Subcutaneous adipose tissue (tissue), 4 donors: Measurements from ENCODE around the gene SMURF2. TPM values are rescaled to one million over a fixed set of nuclear protein-coding genes. Genes with fewer than 3 reads are reported as not detected.

ENCODE experiments used
- total RNA-seq, 4 donors: library from RNA; depleted of rRNA; stranded (reverse); fragments of >200 nt; gene quantifications; one replicate each; pipeline ENCODE4 v1.1.0, GENCODE V29; 2016
- TF ChIP-seq, protein P1 (sequence below): fragments of 450-650 bp; IDR thresholded peaks from one replicate; pipeline ENCODE4 v1.5.1; 2016; ENCODE audit warnings: low read depth, mild to moderate bottlenecking, control low read depth, antibody characterized with exemption, moderate library complexity

The SMURF2 gene
- total RNA-seq, 4 donors from 2014 or later, result 22.7 to 42.4 (median 27.6) TPM

DNA sequence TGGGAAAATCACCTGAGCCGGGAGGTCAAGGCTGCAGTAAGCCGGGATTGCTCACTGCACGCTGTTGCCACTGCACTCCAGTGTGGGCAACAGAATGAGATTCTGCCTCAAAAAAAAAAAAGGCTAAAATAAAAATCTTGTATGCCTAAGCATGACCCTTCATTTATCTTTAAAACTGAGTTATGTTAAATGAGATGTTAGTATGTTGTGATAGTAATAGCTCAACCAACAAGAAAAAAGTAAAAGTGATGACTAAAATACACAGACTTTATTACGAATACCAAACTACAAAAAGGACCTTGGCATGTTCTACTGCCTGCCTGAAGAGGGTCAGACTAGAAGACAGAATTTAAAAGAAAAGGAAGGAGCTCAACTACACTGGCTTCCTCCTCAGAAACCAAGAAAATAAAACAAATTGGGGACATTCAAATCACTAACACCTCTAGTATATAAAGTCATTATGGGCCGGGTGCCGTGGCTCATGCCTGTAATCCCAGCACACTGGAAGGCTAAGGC lies 4.4 kb downstream of the SMURF2 start:
- TF ChIP-seq, protein P1, sequence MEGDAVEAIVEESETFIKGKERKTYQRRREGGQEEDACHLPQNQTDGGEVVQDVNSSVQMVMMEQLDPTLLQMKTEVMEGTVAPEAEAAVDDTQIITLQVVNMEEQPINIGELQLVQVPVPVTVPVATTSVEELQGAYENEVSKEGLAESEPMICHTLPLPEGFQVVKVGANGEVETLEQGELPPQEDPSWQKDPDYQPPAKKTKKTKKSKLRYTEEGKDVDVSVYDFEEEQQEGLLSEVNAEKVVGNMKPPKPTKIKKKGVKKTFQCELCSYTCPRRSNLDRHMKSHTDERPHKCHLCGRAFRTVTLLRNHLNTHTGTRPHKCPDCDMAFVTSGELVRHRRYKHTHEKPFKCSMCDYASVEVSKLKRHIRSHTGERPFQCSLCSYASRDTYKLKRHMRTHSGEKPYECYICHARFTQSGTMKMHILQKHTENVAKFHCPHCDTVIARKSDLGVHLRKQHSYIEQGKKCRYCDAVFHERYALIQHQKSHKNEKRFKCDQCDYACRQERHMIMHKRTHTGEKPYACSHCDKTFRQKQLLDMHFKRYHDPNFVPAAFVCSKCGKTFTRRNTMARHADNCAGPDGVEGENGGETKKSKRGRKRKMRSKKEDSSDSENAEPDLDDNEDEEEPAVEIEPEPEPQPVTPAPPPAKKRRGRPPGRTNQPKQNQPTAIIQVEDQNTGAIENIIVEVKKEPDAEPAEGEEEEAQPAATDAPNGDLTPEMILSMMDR, result no peak

DNA sequence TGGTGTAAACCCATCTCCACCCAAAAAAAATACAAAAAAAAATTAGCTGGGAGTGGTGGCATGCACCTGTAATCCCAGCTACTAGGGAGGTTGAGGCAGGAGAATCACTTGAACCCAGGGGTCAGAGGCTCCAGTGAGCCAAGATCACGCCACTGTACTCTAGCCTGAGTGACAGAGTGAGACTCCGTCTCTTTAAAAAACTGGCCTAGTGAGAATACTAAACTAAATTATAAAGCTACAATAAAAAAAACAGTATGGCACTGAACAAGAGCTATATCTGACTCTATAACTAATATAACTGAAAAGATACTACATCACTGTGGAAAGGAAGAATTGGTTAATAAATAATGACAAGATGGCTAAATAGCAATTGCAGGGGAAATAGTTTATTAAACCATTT lies 6.4 kb downstream of the SMURF2 start:
- TF ChIP-seq, protein P1, result no peak

DNA sequence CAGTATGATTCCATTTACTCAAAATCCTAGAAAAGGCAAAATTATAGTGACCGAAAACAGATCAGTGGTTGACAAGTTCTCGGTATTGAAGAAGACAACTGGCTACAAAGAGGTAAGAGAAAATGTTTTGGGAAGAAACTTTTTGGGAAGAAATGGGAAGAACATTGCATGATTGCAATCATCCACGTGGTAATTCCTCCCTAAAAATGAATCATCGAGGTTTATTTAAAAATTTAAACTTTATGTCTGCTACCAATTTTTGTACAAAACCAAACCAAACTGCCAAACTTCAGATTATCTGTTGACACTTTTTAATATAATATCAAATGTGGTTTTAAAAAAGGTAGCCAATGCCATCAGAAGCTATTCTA lies 8.1 kb downstream of the SMURF2 start:
- TF ChIP-seq, protein P1, result no peak

DNA sequence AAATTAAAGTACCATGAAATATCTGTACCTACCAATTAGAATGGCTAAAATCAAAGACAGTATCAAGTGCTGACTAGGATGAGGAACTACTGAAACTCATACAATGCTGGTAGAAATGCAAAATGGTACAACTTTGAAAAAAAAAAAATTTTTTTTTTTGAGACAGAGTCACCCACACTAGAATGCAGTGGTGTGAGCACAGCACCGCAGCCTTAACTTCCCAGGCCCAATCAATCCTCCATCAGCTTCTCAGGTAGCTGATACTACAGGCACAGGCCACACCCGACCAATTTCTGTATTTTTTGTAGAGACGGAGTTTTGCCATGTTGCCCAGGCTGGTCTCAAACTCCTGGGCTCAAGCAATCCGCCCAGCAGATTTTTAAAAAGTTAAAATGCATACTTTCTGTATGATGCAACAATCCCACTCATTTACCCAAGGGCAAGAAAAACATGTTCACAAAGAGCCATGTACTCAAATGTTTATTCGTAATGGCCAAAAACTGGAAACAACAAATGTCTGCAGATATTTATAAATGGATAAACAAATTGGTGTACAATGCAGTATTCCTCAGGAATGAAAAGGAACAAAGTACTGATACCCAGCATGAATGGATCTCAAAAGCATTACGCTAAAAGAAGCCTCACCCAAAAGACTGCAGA lies 8.7 kb downstream of the SMURF2 start:
- TF ChIP-seq, protein P1, result no peak

DNA sequence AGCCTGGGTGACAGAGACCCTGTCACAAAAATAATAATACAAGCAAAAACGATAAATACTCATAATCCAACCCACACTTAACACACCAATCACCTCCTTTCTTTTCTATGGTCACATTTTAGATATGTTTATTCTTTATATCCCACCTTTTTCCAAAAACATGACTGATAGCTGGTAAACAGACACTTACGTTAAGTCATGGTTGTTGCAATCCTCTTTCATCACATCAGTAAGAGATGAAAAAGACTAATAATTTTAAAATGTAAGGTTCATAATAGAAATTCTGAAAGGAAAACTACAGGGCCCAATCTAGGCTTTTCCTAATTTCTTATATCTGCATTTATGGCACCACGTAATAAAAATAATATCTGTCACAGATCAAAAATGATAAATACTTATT lies 10.2 kb downstream of the SMURF2 start:
- TF ChIP-seq, protein P1, result no peak

DNA sequence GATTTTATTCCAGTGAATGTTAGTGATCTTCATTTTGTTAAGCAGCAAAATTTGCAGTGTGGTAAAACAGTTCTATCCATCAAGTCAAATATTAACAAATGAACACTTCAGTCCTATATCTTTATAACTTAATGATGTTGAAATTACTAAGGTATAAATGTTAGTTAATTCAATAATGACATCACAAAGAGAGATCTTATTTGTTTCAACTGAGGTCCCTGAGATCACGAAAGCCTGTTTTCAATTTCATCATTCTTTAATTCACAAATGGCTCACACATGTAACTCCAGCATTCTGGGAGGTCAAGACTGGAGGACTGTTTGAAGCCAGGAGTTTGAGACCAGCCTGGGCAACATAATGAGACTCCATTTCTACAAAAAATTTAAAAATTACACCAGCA lies 13.9 kb downstream of the SMURF2 start:
- TF ChIP-seq, protein P1, result no peak

DNA sequence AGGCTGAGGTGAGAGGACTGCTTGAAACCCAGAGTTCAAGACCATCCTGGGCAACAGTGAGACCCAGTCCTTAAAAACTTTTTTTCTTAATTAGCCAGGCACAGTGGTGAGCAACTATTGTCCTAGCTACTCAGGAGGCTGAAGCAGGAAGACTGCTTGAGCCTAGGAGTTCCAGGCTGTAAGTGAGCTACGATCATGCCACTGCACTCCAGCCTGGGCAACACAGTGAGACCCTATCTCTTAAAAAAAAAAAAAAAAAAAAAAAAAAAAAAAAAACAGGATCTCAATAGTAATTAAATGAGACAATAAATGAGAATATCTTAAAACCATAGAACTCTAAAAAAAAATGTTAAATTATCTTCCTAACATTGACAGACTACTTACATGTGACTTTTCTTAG lies 14.3 kb downstream of the SMURF2 start:
- TF ChIP-seq, protein P1, result no peak
